Fibroblast of the conjunctiva (primary cell): ENCODE data around the gene TNFAIP2.
"Not testable (repeated sequence)": the region's sequence is repeated elsewhere in the genome, so short reads cannot be mapped to it uniquely, and the experiment has no call there.

Experiments
- DNase-seq: peaks from one replicate; pipeline ENCODE4 v3.0.0-alpha.2; 2010; ENCODE audit warnings: low read depth

TNFAIP2 gene

GRCh38 chr14:103107941-103108748, 15.1 kb upstream of the TNFAIP2 start:
- DNase-seq = no peak

GRCh38 chr14:103108749-103109207, 14.5 kb upstream of the TNFAIP2 start:
- DNase-seq = no peak

GRCh38 chr14:103109535-103110441, 13.5 kb upstream of the TNFAIP2 start:
- no peak for DNase-seq

- no peak for DNase-seq
These were observed 12.5 kb upstream of the TNFAIP2 start for GRCh38 chr14:103110681-103111231.

- DNase-seq = no peak
These were observed 11.9 kb upstream of the TNFAIP2 start for GRCh38 chr14:103111232-103111868.

- DNase-seq = no peak
These were observed 10.6 kb upstream of the TNFAIP2 start for GRCh38 chr14:103112400-103113243.

- no peak for DNase-seq
These were observed 10.0 kb upstream of the TNFAIP2 start for GRCh38 chr14:103113303-103113702.

- DNase-seq = no peak
These were observed 9.5 kb upstream of the TNFAIP2 start for GRCh38 chr14:103113774-103114173.

GRCh38 chr14:103115086-103115679, 8.1 kb upstream of the TNFAIP2 start:
- not testable (repeated sequence) for DNase-seq

- DNase-seq = no peak
These were observed 7.3 kb upstream of the TNFAIP2 start for GRCh38 chr14:103115845-103116572.

- DNase-seq = no peak
These were observed 6.6 kb upstream of the TNFAIP2 start for GRCh38 chr14:103116636-103117035.

GRCh38 chr14:103117499-103117898, 5.8 kb upstream of the TNFAIP2 start:
- not testable (repeated sequence) for DNase-seq

GRCh38 chr14:103118018-103118662, 5.1 kb upstream of the TNFAIP2 start:
- DNase-seq = no peak

GRCh38 chr14:103118663-103119404, 4.4 kb upstream of the TNFAIP2 start:
- no peak for DNase-seq

- DNase-seq = not testable (repeated sequence)
These were observed 3.7 kb upstream of the TNFAIP2 start for GRCh38 chr14:103119527-103119926.

- no peak for DNase-seq
These were observed 2.0 kb upstream of the TNFAIP2 start for GRCh38 chr14:103121121-103121845.

GRCh38 chr14:103121846-103122584, 1.2 kb upstream of the TNFAIP2 start:
- DNase-seq = peak; percentile 61
